ENCODE results near the gene RPP14. TPM values are rescaled to one million over a fixed set of nuclear protein-coding genes. Genes with fewer than 3 reads are reported as not detected.
"Not testable (repeated sequence)": the region's sequence is repeated elsewhere in the genome, so short reads cannot be mapped to it uniquely, and the experiment has no call there.

RPP14 gene
- polyA plus RNA-seq = 10 to 100 TPM in 1 of 3 donors, 1 to 10 TPM in 2; 3.4 to 11.7 (median 7.3) TPM

DNA sequence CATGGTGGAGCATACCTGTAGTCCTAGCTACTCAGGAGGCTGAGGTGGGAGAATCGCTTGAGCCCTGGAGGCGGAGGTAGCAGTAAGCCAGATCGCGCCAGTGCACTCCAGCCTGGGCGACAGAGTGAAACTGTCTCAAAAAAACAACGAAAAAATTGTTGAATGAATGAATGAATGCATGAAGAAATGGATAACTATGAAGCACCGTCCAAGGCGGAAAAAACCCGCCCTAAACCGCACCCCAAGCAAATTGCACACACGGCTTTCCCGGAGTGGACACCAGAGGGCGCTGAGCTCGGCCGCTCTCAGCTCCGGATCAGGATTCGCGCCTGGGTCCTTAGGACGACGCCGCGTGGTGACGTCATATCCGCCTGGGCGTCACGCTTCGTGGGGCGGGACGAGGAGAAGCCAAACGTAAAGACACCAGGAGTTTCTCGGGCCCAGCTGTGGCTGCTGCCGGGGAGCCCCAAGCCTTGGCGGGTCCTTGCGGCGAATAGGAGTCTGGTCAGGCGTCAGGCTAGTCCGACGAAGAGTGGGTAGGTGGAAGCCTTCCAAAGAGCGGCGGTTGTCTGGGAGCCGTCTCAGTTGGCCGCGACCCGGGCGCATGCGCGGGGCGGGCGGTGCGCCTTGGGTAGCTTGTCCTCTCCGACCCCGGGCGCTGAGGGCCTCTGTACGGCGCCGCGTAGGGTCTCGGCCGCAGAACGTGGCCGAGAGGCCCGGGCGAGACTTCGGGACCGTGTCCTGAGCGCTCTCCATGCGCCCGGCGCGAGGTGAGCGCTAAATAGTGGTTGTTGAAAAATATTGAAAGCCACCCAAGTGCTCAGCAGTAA is at the start of gene RPP14, which contains the start of gene HTD2:
RPP14 (plus strand) TSS at position 364 of the 830 bp plus-strand sequence. CDS start 4,085 bp downstream, outside the sequence.
HTD2 (plus strand) TSS at position 639 of the 830 bp plus-strand sequence. CDS start 11,094 bp downstream, outside the sequence.
- H3K27ac ChIP-seq (ENCODE audit: low read depth, low read length) = peak within 1 kb of the TSS; percentile 71
- 4 to 5% (median 4%) methylated on average over 68 to 71 of the region's 71 CpGs for WGBS, 3 donors

DNA sequence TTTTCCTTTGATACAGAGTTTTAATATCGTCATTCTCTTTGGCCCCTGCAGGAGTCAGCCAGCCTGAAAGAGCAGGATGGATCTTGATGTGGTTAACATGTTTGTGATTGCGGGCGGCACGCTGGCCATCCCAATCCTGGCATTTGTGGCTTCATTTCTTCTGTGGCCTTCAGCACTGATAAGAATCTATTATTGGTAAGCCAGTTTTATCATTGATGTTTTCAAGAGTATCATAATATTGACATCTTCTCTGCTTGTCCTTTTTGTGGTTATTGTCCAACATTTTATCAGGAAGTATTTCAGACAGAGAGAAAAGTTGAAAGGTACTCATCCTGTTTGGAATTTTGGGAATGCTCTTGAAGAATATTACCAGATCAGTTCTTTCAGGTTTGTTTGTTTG is 49.5 kb upstream of the RPP14 start:
- 95% methylated on average over 4 of the region's 4 CpGs for whole genome bisulfite sequencing, 3 donors
- H3K27ac ChIP-seq (ENCODE audit: low read depth, low read length) = no peak overlapping the region

GRCh38 chr3:58258392-58259055 is 47.5 kb upstream of the RPP14 start:
- no peak overlapping the region for H3K27ac ChIP-seq (ENCODE audit: low read depth, low read length)
- 92 to 94% (median 93%) methylated on average over 10 of the region's 10 CpGs for WGBS, 3 donors

DNA sequence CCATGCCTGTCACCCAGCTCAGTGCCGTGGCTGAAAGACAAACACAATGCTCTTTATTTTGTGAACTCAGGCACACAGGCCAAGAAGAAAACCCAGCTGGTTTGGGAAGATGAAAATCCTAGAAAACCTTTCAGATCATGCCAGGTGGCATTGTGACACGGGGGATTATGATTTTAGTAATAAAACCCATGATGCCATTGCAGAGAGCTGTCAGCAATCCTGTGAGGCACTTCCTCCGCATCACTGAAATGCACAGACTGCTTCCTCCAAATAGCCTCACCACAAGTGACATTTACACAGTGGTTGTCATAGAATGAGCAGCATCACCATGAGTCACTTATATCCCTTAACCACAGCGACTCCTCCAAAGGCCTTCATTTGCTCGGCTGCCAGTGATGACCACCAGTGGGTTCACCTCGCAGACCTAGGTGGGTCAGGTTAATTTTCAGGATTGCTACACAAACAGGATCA is 45.7 kb upstream of the RPP14 start:
- 83 to 94% (median 84%) methylated on average over 6 of the region's 6 CpGs for WGBS, 3 donors
- no peak overlapping the region for H3K27ac ChIP-seq (ENCODE audit: low read depth, low read length)

- WGBS, 3 donors = 81 to 88% (median 87%) methylated on average over 6 of the region's 6 CpGs
- no peak overlapping the region for H3K27ac ChIP-seq (ENCODE audit: low read depth, low read length)
Measured at GRCh38 chr3:58260733-58261132, 45.3 kb upstream of the RPP14 start.

GRCh38 chr3:58261954-58262666 is 43.9 kb upstream of the RPP14 start:
- H3K27ac ChIP-seq (ENCODE audit: low read depth, low read length) = no peak overlapping the region
- 84 to 90% (median 88%) methylated on average over 3 of the region's 3 CpGs for WGBS, 3 donors

DNA sequence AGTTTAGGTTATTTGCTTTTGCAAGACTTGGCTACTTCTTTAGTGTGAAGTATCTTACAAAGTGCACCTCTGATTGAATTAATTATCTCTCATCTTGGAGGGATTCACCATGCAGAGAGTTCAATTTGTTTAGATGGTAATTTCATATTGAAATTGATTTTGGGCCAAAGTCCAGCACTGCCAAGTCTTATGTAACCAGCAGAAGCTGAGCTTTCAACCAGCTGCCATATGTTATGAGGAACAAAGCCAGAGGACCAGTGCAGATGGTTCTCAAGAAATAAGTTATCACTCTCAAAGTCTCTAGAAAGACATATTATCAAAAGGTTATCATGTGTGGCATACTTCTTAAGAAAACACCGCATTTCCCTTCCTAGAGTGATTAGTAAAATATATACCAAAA is 39.5 kb upstream of the RPP14 start:
- no peak overlapping the region for H3K27ac ChIP-seq (ENCODE audit: low read depth, low read length)
- 46 to 83% (median 71%) methylated on average over 1 of the region's 1 CpG for WGBS, 3 donors

- not testable (repeated sequence) for H3K27ac ChIP-seq (ENCODE audit: low read depth, low read length)
- WGBS, 3 donors = 98 to 100% (median 100%) methylated on average over 1 of the region's 1 CpG
Measured at GRCh38 chr3:58267543-58267942, 38.5 kb upstream of the RPP14 start.

- WGBS, 3 donors = 58 to 98% (median 94%) methylated on average over 2 of the region's 2 CpGs
Measured at GRCh38 chr3:58269356-58269755, 36.7 kb upstream of the RPP14 start.

GRCh38 chr3:58270485-58270884 is 35.6 kb upstream of the RPP14 start:
- WGBS, 3 donors = 91 to 96% (median 95%) methylated on average over 2 of the region's 2 CpGs

More at GRCh38 chr3:58269356-58269755, 36.7 kb upstream of the RPP14 start:
- no peak overlapping the region for H3K27ac ChIP-seq (ENCODE audit: low read depth, low read length)

GRCh38 chr3:58271901-58272501 is 34.0 kb upstream of the RPP14 start:
- 66 to 88% (median 73%) methylated on average over 7 of the region's 7 CpGs for WGBS, 3 donors
- H3K27ac ChIP-seq (ENCODE audit: low read depth, low read length) = no peak overlapping the region

More at GRCh38 chr3:58270485-58270884, 35.6 kb upstream of the RPP14 start:
- H3K27ac ChIP-seq (ENCODE audit: low read depth, low read length) = no peak overlapping the region

DNA sequence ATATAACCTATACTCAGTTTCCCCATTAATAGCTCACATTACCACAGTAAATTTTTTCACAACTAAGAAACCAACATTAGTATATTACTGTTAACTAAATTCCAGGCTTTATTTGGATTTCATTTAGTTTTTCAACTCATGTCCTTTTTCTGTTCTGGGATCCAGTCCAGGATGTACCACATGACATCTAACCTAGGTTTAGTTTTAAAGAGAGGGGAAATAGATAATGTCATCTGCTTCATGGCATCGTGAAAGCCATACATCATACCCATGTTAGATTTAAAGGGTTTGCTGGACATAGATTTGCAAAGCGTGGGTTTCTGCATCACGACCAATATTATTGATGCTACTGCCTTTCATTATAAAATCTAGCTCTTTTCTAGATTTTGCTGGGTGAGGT is 33.2 kb upstream of the RPP14 start:
- 76 to 88% (median 83%) methylated on average over 3 of the region's 3 CpGs for WGBS, 3 donors
- H3K27ac ChIP-seq (ENCODE audit: low read depth, low read length) = no peak overlapping the region

GRCh38 chr3:58273362-58273761 is 32.7 kb upstream of the RPP14 start:
- WGBS, 3 donors = 91 to 95% (median 94%) methylated on average over 3 of the region's 3 CpGs
- not testable (repeated sequence) for H3K27ac ChIP-seq (ENCODE audit: low read depth, low read length)

- WGBS, 3 donors = 48 to 83% (median 53%) methylated on average over 3 of the region's 3 CpGs
- no peak overlapping the region for H3K27ac ChIP-seq (ENCODE audit: low read depth, low read length)
Measured at GRCh38 chr3:58274027-58274614, 31.9 kb upstream of the RPP14 start.

GRCh38 chr3:58281069-58281468 is 25.0 kb upstream of the RPP14 start:
- 80 to 87% (median 85%) methylated on average over 7 of the region's 7 CpGs for WGBS, 3 donors
- H3K27ac ChIP-seq (ENCODE audit: low read depth, low read length) = no peak overlapping the region

GRCh38 chr3:58285334-58285733 is 20.7 kb upstream of the RPP14 start:
- no peak overlapping the region for H3K27ac ChIP-seq (ENCODE audit: low read depth, low read length)
- WGBS, 3 donors = 70 to 84% (median 77%) methylated on average over 7 of the region's 7 CpGs

DNA sequence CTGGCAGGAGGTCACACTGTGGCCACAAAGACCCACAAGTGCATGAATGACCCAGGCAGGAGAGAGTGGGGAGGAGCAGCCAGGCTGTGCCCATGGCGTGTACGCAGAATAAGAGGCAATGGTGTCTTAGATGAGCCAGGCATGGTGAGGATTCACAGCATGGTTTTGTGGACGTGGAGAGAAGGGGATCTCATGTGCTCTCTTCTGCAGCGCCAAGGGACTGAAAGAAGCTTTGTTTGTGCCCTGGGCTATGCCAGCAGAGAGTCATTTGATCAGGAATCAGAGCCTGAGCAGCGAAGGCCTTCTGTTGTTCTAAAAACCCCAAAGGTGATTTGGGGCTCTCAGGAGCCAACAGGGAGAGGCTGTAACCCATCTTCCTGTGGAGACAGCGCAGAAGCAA is 18.7 kb upstream of the RPP14 start:
- no peak overlapping the region for H3K27ac ChIP-seq (ENCODE audit: low read depth, low read length)
- WGBS, 3 donors = 93 to 94% (median 94%) methylated on average over 6 of the region's 6 CpGs

All from adipose tissue (tissue), 3 donors.